ENCODE results near the gene URB1.

DNA sequence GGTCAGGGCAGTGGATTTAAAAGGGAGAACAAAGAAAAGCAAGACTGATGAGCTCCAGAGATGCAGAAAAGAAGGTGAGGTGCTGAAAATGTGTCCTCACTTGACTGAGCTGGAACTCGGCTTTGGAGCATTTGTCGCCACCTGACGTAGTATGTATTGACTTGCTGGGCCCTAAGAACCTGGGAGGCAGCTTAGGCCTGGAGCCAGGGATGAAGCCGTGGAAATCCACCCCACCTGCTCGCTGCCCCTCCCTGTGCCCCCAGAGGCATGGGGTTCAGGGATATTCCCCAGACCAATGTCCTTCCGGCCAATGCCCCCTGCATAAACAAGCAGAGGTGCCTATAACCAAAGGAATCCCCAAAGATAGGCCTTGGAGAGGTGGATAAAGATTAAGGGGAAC lies 79.8 kb downstream of the URB1 start:
- TF ChIP-seq, protein P1, sequence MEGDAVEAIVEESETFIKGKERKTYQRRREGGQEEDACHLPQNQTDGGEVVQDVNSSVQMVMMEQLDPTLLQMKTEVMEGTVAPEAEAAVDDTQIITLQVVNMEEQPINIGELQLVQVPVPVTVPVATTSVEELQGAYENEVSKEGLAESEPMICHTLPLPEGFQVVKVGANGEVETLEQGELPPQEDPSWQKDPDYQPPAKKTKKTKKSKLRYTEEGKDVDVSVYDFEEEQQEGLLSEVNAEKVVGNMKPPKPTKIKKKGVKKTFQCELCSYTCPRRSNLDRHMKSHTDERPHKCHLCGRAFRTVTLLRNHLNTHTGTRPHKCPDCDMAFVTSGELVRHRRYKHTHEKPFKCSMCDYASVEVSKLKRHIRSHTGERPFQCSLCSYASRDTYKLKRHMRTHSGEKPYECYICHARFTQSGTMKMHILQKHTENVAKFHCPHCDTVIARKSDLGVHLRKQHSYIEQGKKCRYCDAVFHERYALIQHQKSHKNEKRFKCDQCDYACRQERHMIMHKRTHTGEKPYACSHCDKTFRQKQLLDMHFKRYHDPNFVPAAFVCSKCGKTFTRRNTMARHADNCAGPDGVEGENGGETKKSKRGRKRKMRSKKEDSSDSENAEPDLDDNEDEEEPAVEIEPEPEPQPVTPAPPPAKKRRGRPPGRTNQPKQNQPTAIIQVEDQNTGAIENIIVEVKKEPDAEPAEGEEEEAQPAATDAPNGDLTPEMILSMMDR (IDR thresholded peaks at IDR 0.05): no peak
- TF ChIP-seq POLR2A (IDR thresholded peaks at IDR 0.05) (no peak), EP300 (IDR thresholded peaks at IDR 0.05) (no peak)
